Pancreas (tissue), 10 donors: ENCODE measurements around the gene CRIP1. TPM values are rescaled to one million over a fixed set of nuclear protein-coding genes. Genes with fewer than 3 reads are reported as not detected.

Experiments
- ATAC-seq, 4 donors: fragments of 200-7000 bp; cut with Tn5 transposase; one replicate each; pipeline versions ENCODE4 v1.8.0 to v1.9.1; 2020; ENCODE audit warnings: mild to moderate bottlenecking in 4 of 4, moderate library complexity in 4 of 4
- DNase-seq, 6 donors: peaks; one replicate each; pipeline ENCODE4 v3.0.0-alpha.2; 2020
- FAIRE-seq: peaks from 2 replicates; lab custom pipeline; 2012; peaks lifted over from hg19 to GRCh38; lab: Jason Lieb, UNC
- H3K27ac ChIP-seq, 4 donors: fragments of 200-600 bp; sonication (generic); 1 replicate in 3 of 4; 2 replicates in 1 of 4; pipeline versions ENCODE4 v1.5.0 to v1.8.0; 2020
- H3K27me3 ChIP-seq, 4 donors: fragments of 200-600 bp; one replicate each; pipeline ENCODE4 v1.8.0; 2021
- H3K36me3 ChIP-seq, 3 donors: fragments of 200-600 bp; sonication (generic) in 1 of 3; one replicate each; pipeline versions ENCODE4 v1.5.0 to v1.8.0; 2020 to 2021
- H3K4me1 ChIP-seq, 3 donors: fragments of 200-600 bp; one replicate each; pipeline ENCODE4 v1.8.0; 2021
- H3K4me3 ChIP-seq, 4 donors: fragments of 200-600 bp; sonication (generic) in 2 of 4; one replicate each; pipeline versions ENCODE4 v1.5.0 to v1.8.0; 2020 to 2021
- H3K9me3 ChIP-seq, 4 donors: fragments of 200-600 bp; one replicate each; pipeline ENCODE4 v1.8.0; 2021
- CTCF ChIP-seq, 4 donors: fragments of 200-600 bp; sonication (generic) in 3 of 4; IDR thresholded peaks; one replicate each; pipeline versions ENCODE4 v1.5.0 to v1.8.0; 2021; ENCODE audit warnings: antibody characterized with exemption in 4 of 4
- WGBS, 2 donors: extraction: QIAGEN DNeasy Blood & Tissue Kit; methylation state at CpG; one replicate each; pipeline ENCODE4 v1.1.7; 2013; 5-methylcytosine and 5-hydroxymethylcytosine counted together
- intact Hi-C, 3 donors: fragments of 100-400 bp; cut with DNase I; formaldehyde crosslinking; loops; one replicate each; pipeline versions ENCODE4 v1.11.1 to v1.14.2; 2022
- polyA plus RNA-seq, 2 donors: library from polyadenylated mRNA; stranded (reverse); fragments of 200-250 nt; gene quantifications; one replicate each; pipeline ENCODE4 v1.2.3, GENCODE V29; 2013
- total RNA-seq, 6 donors: library from RNA; stranded (reverse); fragmentation: NEBNext Ultra II Directional in 4 of 6; extraction: Animal tissue kit (Norgen Biotek cat#: 25700) in 4 of 6; gene quantifications; one replicate each; pipeline versions ENCODE4 v1.2.1 to v1.2.4, GENCODE V29; 2021 to 2023
- donor health status: healthy with polysubstance abuse.
- donor health status: DM: no; HTN: no; CAD: no; lungs with moderate emphysema.
- donor health status: DM: no; HTN: no; CAD: no.
- donor health status: control.
- donor health status: control.
- donor health status: Bipolar disorder and iron deficiency.
- donor health status: DM: yes; HTN: yes; CAD: no.
- donor health status: DM: no; HTN: no; CAD: no.
- donor health status: DM: no; HTN: no; CAD: no.
- donor health status: DM: yes; HTN: yes; CAD: no.

The CRIP1 gene
- total and polyA plus RNA-seq, 8 donors: 2.4 to 71.0 (median 9.3) TPM

- Histone ChIP-seq H3K27me3 (peaks cover 0 to 4% (median 0%) of the 10 kb centered on the region in 4 donors), H3K4me3 (peak overlapping the region; percentile 28 to 65 (median 58)), H3K27ac (peak overlapping the region; percentile 66 to 83 (median 74)), H3K36me3 (no peaks in the 10 kb centered on the region), H3K9me3 (no peaks in the 10 kb centered on the region), H3K4me1 (peaks cover 12 to 34% (median 16%) of the 10 kb centered on the region in 3 donors)
- WGBS, 2 donors: 10 to 20% methylated on average over 34 to 48 of the region's 48 CpGs
- peak in 2 of 4 donors; percentile 0 to 3 for ATAC-seq
- intact Hi-C loops: no loop called here
- no peak for TF ChIP-seq CTCF (IDR thresholded peaks at IDR 0.05)
- no peak for FAIRE-seq
- DNase-seq: peak in 1 of 6 donors; percentile 62
These were observed 11.2 kb upstream of the CRIP1 start for GRCh38 chr14:105475269-105476096.

- peaks cover 16 to 37% (median 16%) of the 10 kb centered on the region in 3 donors for H3K4me1 ChIP-seq
- no peaks in the 10 kb centered on the region for H3K9me3 ChIP-seq
- intact Hi-C loops: no loop called here
- DNase-seq (peak in 4 of 6 donors; percentile 47 to 83 (median 65)), ATAC-seq (peak; percentile 4 to 16 (median 10)), FAIRE-seq (no peak)
- WGBS, 2 donors: 22 to 23% methylated on average over 19 to 21 of the region's 21 CpGs
- H3K36me3 ChIP-seq: no peaks in the 10 kb centered on the region
- peaks cover 0 to 4% (median 0%) of the 10 kb centered on the region in 4 donors for H3K27me3 ChIP-seq
- peak overlapping the region; percentile 66 to 83 (median 74) for H3K27ac ChIP-seq
- no peak for TF ChIP-seq CTCF (IDR thresholded peaks at IDR 0.05)
- H3K4me3 ChIP-seq: peak overlapping the region in 2 of 4 donors; percentile 65
These were observed 10.4 kb upstream of the CRIP1 start for GRCh38 chr14:105476097-105476830.

DNA sequence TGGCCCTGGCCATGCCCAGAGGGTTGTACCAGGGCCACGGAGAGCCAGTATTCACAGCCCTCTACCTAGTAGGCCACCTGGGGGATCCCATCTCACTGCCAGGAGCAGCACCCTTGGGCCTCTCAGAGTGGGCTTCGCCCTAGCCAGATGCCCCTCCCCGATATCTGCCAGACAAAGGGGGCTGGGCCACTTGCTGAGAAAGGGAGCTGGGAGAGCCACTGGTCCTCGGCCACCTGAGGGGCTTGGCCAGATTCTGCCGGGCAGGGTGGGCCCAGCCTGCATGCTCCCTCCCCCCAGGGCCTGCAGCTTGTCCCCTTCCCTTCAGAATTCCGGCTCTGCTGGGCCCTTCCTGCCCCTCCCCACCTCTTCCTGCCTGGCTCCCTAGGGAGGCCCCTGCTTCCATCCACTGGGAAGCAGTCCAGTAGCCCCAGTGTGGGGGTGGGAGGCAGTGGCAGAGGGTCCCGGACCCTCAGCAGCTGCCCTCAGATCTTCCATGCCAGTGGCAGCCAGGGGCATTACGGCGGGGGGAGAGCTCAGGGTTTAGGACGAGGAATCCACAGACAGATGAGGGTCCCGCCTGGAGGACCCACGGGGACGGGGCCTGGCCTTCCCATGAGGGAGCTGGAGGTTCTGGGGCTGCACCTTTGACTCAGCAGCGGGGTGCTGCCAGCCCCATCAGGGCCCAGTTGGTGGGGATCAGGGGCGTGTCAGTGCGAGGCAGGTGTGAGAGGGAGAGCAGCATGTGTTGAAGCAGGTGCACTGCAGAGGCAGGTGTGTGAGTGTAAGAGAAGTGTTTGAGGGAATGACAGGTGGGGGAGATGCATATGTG lies 9.6 kb upstream of the CRIP1 start:
- H3K4me1 ChIP-seq: peaks cover 15 to 43% (median 23%) of the 10 kb centered on the region in 3 donors
- no peak for ATAC-seq
- intact Hi-C loops: no loop called here
- 50 to 53% methylated on average over 16 of the region's 16 CpGs for WGBS, 2 donors
- H3K4me3 ChIP-seq: peak overlapping the region in 2 of 4 donors; percentile 65
- no peak for DNase-seq
- FAIRE-seq: no peak
- no peak for TF ChIP-seq CTCF (IDR thresholded peaks at IDR 0.05)
- peaks cover 0 to 4% (median 0%) of the 10 kb centered on the region in 4 donors for H3K27me3 ChIP-seq
- no peaks in the 10 kb centered on the region for H3K9me3 ChIP-seq
- peak overlapping the region; percentile 66 to 83 (median 74) for H3K27ac ChIP-seq
- no peaks in the 10 kb centered on the region for H3K36me3 ChIP-seq

- Histone ChIP-seq H3K27ac (no peak overlapping the region), H3K4me3 (no peak overlapping the region), H3K36me3 (no peaks in the 10 kb centered on the region), H3K9me3 (no peaks in the 10 kb centered on the region), H3K27me3 (peaks cover 0 to 4% (median 0%) of the 10 kb centered on the region in 4 donors), H3K4me1 (peaks cover 16 to 43% (median 31%) of the 10 kb centered on the region in 3 donors)
- no peak for TF ChIP-seq CTCF (IDR thresholded peaks at IDR 0.05)
- WGBS, 2 donors: 31 to 38% methylated on average over 31 to 55 of the region's 56 CpGs
- ATAC-seq (no peak), DNase-seq (no peak), FAIRE-seq (no peak)
- intact Hi-C loops: no loop called here
These were observed 8.9 kb upstream of the CRIP1 start for GRCh38 chr14:105477660-105478397.
